ENCODE results near the gene RRN3.

GRCh38 chr16:15051387-15051951 lies 42.6 kb downstream of the RRN3 start:
- TF ChIP-seq CTCF (IDR thresholded peaks at IDR 0.05) (no peak), POLR2A (IDR thresholded peaks at IDR 0.05) (no peak)
